GM21576 (cell line): ENCODE results near the gene DLGAP1.

Source experiments
- ATAC-seq: cut with Tn5 transposase; IDR thresholded peaks from one replicate; pipeline ENCODE4 v1.9.1; 2021; ENCODE audit warnings: mild to moderate bottlenecking, moderate library complexity; ENCODE audit not compliant: unreplicated experiment

Gene DLGAP1

DNA sequence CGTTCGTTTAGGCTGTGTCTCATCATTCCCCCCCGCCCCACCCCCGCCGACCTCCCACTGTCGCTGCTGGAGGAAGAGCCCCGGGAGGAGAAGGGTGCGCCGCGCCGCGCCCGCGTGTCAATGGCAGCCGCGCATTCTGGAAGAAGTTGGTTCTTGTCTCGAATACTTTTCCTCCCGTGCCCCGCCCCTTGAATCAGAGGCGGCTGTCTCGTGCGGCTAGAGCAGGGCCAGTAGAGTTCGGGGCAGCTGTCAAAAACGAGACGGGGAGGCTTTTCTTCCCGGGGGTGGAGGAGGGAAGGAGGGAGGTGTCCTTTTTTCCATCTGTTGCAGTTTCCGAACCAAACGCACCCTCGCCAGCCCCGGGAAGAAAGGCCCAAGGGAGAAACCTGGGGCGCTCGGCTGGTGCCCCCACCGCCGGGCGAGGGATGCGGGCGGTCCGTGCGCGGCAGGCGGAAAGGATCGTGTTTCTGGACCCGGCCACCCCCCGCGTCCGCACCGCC lies 1005.5 kb downstream of the DLGAP1 start:
- peak; percentile 2 for ATAC-seq

DNA sequence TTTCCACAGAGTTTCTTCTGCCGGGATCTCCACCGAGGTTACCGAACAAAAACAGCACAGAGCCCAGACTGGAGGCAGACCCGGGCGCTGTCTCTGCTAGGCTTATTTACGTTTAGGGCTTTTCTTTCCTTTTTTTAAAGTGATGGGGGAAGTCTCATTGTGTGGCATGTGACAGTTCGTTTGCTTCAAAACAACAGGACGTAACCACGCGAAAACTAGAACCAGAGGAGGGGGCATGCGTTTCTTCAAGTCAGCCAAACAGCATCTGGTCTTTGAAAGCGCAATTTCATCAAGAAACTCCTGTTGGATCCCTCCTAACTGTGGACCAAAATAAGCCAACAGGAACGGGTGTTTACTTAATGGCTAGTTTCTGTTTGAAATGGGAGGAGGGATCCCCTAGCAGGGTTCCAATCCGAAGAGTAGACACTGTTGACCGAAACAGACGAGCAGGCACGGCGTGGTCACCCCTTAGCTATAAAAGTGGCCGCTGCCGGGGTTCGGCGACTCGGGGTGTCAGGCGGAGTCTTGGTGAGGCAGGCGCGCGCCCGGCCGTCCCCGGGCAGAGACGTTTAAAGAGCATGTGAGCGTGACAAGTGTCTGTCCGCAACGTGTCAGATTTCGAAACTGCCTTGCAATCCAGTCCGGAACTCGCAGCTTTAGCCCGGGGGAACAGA lies 1006.1 kb downstream of the DLGAP1 start:
- peak; percentile 44 for ATAC-seq

DNA sequence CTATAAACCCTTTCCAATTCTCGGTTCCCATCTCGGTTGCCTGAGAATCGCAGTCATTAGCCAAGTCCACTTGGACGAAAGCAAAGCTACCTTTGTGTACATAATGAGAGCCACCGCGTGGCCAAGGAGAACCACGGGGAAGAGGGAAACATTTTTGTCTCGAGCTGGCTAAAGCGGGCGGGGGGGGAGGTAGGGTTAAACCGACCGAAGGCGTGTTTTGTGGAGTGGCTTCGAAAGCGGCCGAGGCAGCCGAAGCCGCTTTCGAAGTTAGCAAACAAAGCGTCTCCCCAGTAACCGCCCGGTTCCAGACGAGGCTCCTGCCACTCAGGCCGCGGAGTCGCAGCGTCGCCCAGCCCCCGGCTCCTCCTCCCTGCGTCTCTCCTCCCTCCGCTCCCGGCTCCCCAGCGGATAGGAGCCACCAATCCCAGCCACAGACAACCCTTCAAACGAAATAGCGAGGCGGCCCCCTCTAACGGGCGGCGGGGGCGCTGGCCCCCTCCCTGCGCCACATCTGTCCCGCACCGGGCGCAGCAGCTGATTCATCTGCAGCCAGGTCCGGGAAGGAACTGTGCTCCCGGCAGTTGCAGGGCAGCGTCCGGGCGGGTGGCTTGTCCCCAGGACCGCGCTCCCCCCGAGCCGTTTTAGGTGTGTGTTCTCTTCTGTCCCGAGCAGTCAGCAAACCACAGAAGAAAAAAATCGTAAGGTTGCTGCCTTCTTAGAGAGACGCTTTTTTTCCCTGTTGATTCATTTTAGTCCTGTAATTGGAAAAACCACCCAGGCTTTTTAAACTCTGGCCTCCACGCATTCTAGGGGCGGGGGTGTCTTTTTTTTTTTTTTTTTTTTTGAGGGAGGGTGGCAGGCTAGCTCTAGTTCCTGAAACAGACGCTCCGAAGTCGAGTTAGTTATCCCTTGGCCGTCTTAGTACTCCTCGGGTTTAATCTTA lies 1006.9 kb downstream of the DLGAP1 start:
- peak; percentile 58 for ATAC-seq

DNA sequence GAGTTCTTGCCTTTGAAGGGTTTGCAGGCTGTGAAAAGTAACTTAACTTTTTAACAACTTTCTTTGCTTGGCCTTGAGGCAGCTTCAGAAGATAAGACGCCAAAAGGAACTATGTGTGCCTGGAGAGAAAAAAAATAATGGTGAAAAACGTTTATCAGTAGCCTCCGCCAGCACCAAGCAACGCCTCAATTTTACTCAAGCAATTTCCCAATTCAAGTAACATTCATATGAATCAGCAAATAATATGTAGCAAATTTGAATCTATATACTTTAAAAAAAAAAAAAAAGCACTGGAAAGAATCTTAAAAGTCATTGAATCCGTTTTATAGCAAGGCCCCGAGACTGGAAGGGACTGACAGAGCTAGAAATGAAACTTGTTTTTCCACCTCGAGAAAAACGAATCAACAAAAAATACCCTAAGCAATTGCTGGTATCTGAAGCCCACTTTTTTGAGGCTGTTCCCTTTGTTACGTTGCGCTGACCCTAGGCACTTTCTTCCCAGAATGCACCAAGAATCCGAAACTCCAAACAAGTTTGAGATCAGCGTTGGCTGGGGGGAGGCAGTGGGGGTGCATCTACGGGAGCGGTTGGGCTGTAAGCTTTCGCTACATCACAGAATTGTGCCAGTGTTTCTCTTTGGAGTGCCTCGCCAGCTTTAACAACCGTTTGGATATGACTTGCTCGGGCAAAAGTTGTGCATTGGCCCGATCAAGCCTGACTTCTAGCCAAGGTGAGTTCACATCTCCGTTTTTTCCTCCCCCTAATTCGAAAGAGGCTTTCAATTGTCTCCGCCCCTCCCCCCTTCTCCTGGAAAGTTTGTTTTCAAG lies 1007.8 kb downstream of the DLGAP1 start:
- no peak for ATAC-seq
